ENCODE data around the gene RAB24. TPM values are rescaled to one million over a fixed set of nuclear protein-coding genes. Genes with fewer than 3 reads are reported as not detected.

Gene RAB24
- total RNA-seq, 1 donor from 2014 or later: 36.7 TPM

DNA sequence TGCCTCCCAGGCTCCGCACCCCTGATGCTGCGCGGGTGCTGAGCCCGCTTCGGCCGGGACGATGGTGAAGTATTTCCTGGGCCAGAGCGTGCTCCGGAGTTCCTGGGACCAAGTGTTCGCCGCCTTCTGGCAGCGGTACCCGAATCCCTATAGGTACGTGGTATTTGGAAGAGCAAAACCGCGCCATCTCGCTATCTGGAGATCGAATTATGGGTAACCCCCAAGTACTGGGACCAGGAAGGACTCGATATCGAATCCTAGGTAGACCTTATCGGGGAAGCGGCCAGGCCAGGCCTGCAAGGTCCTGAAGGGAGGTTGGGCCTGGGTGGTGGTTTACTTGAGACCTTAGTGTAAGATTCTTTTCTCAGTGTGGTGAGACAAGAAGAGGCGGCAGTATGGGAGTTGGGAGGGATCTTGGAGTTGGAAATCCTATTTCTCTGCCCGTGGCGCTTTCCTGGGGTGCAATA, 439 bp upstream of the RAB24 start:
- H3K4me3 Mint-ChIP-seq (ENCODE audit: unreplicated experiment): peak overlapping the region; percentile 85
- H3K4me1 Mint-ChIP-seq (ENCODE audit: low read depth): peaks cover 57% of the 10 kb centered on the region

GRCh38 chr5:177302354-177303110, 987 bp downstream of the RAB24 start:
- peaks cover 7% of the 10 kb centered on the region for H3K36me3 Mint-ChIP-seq (ENCODE audit: low read depth)
- H3K27ac Mint-ChIP-seq (ENCODE audit: unreplicated experiment): peak overlapping the region; percentile 86
- H3K4me3 Mint-ChIP-seq (ENCODE audit: unreplicated experiment): peak overlapping the region; percentile 85
- peaks cover 58% of the 10 kb centered on the region for H3K4me1 Mint-ChIP-seq (ENCODE audit: low read depth)
- H3K27me3 Mint-ChIP-seq (ENCODE audit: low read depth): no peaks in the 10 kb centered on the region
- no peak for DNase-seq (ENCODE audit: low spot score)
- TF ChIP-seq CTCF (IDR thresholded peaks at IDR 0.05): no peak
- H3K9me3 Mint-ChIP-seq (ENCODE audit: low read depth): no peaks in the 10 kb centered on the region

More for the DNA sequence above, 439 bp upstream of the RAB24 start:
- no peak for DNase-seq (ENCODE audit: low spot score)
- Mint-ChIP-seq H3K27ac (ENCODE audit: unreplicated experiment) (peak overlapping the region; percentile 88), H3K27me3 (ENCODE audit: low read depth) (no peaks in the 10 kb centered on the region), H3K36me3 (ENCODE audit: low read depth) (peaks cover 7% of the 10 kb centered on the region), H3K9me3 (ENCODE audit: low read depth) (no peaks in the 10 kb centered on the region)
- TF ChIP-seq CTCF (IDR thresholded peaks at IDR 0.05): no peak

- H3K27ac Mint-ChIP-seq (ENCODE audit: unreplicated experiment): peak overlapping the region; percentile 71
- peaks cover 5% of the 10 kb centered on the region for H3K36me3 Mint-ChIP-seq (ENCODE audit: low read depth)
- peak overlapping the region; percentile 85 for H3K4me3 Mint-ChIP-seq (ENCODE audit: unreplicated experiment)
- no peak for DNase-seq (ENCODE audit: low spot score)
- peaks cover 55% of the 10 kb centered on the region for H3K4me1 Mint-ChIP-seq (ENCODE audit: low read depth)
- no peaks in the 10 kb centered on the region for H3K27me3 Mint-ChIP-seq (ENCODE audit: low read depth)
- TF ChIP-seq CTCF (IDR thresholded peaks at IDR 0.05): no peak
- H3K9me3 Mint-ChIP-seq (ENCODE audit: low read depth): no peaks in the 10 kb centered on the region
These were observed 1.9 kb downstream of the RAB24 start for GRCh38 chr5:177301503-177302165.

DNA sequence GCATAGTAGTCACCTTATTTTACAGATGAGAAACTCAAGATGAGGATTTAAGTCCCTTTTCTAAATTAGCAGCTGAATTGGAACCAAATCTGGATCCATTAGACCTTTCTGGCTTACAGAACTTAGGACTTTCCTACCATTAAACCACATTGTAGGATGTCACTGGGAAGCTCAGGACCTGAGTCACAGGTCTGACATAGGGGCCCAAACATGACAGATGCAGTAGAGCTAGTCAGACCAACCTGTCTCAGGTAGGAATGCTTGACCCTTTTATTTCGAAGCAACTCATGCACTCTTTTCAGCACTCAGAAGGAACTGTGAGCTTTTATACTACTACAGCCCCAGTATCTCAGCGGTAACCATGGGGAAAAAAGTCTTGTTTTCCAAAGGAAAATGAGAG, 2.6 kb downstream of the RAB24 start:
- H3K36me3 Mint-ChIP-seq (ENCODE audit: low read depth): peaks cover 5% of the 10 kb centered on the region
- TF ChIP-seq CTCF (IDR thresholded peaks at IDR 0.05): no peak
- peak overlapping the region; percentile 94 for H3K27ac Mint-ChIP-seq (ENCODE audit: unreplicated experiment)
- H3K27me3 Mint-ChIP-seq (ENCODE audit: low read depth): no peaks in the 10 kb centered on the region
- H3K9me3 Mint-ChIP-seq (ENCODE audit: low read depth): no peaks in the 10 kb centered on the region
- peaks cover 53% of the 10 kb centered on the region for H3K4me1 Mint-ChIP-seq (ENCODE audit: low read depth)
- no peak overlapping the region for H3K4me3 Mint-ChIP-seq (ENCODE audit: unreplicated experiment)
- DNase-seq (ENCODE audit: low spot score): no peak

- Mint-ChIP-seq H3K4me1 (ENCODE audit: low read depth) (peaks cover 47% of the 10 kb centered on the region), H3K27ac (ENCODE audit: unreplicated experiment) (peak overlapping the region; percentile 94), H3K9me3 (ENCODE audit: low read depth) (no peaks in the 10 kb centered on the region), H3K36me3 (ENCODE audit: low read depth) (peaks cover 5% of the 10 kb centered on the region), H3K27me3 (ENCODE audit: low read depth) (no peaks in the 10 kb centered on the region), H3K4me3 (ENCODE audit: unreplicated experiment) (no peak overlapping the region)
- no peak for DNase-seq (ENCODE audit: low spot score)
- TF ChIP-seq CTCF (IDR thresholded peaks at IDR 0.05): peak; percentile 61
These were observed 3.2 kb downstream of the RAB24 start for GRCh38 chr5:177300236-177300880.

All from chondrocyte (in vitro differentiated cells).